ENCODE measurements around the gene PEAK1. TPM values are rescaled to one million over a fixed set of nuclear protein-coding genes. Genes with fewer than 3 reads are reported as not detected.

The PEAK1 gene
- total and polyA plus RNA-seq, 9 of the 15 experiments (the other 6 are each of a cell fraction or from before 2014, with no cell fraction given) = 0.99 to 22.4 (median 10.8) TPM

- WGBS (ENCODE audit: insufficient coverage, low coverage, missing lambda C conversion rate) = 85% methylated on average over 1 of the region's 1 CpG
- FAIRE-seq (no peak), ATAC-seq (no peak), DNase-seq (ENCODE audit: extremely low read depth in 1 of 4, low spot score in 3 of 4) (no peak)
- Histone ChIP-seq H3K4me3 (no peak overlapping the region), H3K4me1 (replicated peaks in 1 of 2; ENCODE audit: control insufficient read depth in 2 of 2, insufficient read depth in 2 of 2, low read length in 2 of 2) (no peaks in the 10 kb centered on the region), H3K9me1 (ENCODE audit: control insufficient read depth, insufficient read depth, low read length) (no peaks in the 10 kb centered on the region), H3K36me3 (ENCODE audit: control insufficient read depth, insufficient read depth, low read length) (peaks cover 8% of the 10 kb centered on the region; the same call in 1 of the 3 replicates), H4K20me1 (replicated peaks; ENCODE audit: control insufficient read depth, insufficient read depth, low read length) (no peaks in the 10 kb centered on the region), H3K79me2 (ENCODE audit: control insufficient read depth, insufficient read depth, low read length) (no peaks in the 10 kb centered on the region), H3K9ac (ENCODE audit: insufficient read depth in 1 of 2, low read depth in 2 of 2, low read length in 2 of 2) (no peak overlapping the region), H3K9me3 (replicated peaks; ENCODE audit: control insufficient read depth, insufficient read depth, low read depth, low read length) (no peaks in the 10 kb centered on the region), H3K4me2 (ENCODE audit: insufficient read depth, low read length) (no peak overlapping the region), H3K27ac (ENCODE audit: extremely low read depth, low read depth, low read length) (no peak overlapping the region), H3K27me3 (ENCODE audit: control insufficient read depth in 2 of 2, insufficient read depth in 2 of 2, low read length in 2 of 2) (no peaks in the 10 kb centered on the region), H2AFZ (ENCODE audit: low read depth, low read length) (no peak overlapping the region)
- CTCF ChIA-PET (ENCODE audit: low intra/inter-chr PET ratio) = no interaction called here
- intact Hi-C loops (cut with micrococcal nuclease) (no loop called here), in situ Hi-C loops (cut with MboI) (no loop called here)
- POLR2A ChIA-PET = no interaction called here
- no TSS peak for BruUV-seq (replicated peaks)
- TF ChIP-seq ZNF184 (CRISPR knock-in tag; IDR thresholded peaks at IDR 0.05) (no peak), E2F6 (IDR thresholded peaks at IDR 0.05; ENCODE audit: borderline replicate concordance in 1 of 2, extremely low read depth in 1 of 2, insufficient read depth in 1 of 2, insufficient read length in 1 of 2, low read depth in 1 of 2, low read length in 1 of 2, poor library complexity in 1 of 2, severe bottlenecking in 1 of 2) (no peak), DDX20 (tag; IDR thresholded peaks at IDR 0.05; ENCODE audit: low read depth) (no peak), ZNF384 (IDR thresholded peaks at IDR 0.05; ENCODE audit: low read depth, low read length) (no peak), ZNF778 (CRISPR knock-in tag; IDR thresholded peaks at IDR 0.05) (no peak), USF1 (CRISPR knock-in tag; IDR thresholded peaks at IDR 0.05) (no peak), ZBTB11 (CRISPR knock-in tag; IDR thresholded peaks at IDR 0.05) (no peak), NR4A1 (CRISPR knock-in tag; IDR thresholded peaks at IDR 0.05) (no peak), NR4A1 (tag; IDR thresholded peaks at IDR 0.05) (no peak), TCF7L2 (IDR thresholded peaks at IDR 0.05; ENCODE audit: low read depth, low read length) (no peak), JUND (IDR thresholded peaks at IDR 0.05; ENCODE audit: borderline replicate concordance, low read depth, low read length) (no peak), JUND (tag; IDR thresholded peaks at IDR 0.05; ENCODE audit: borderline replicate concordance, low read depth, low read length) (no peak), SIRT6 (IDR thresholded peaks at IDR 0.05; ENCODE audit: low read depth, low read length) (no peak), ZNF589 (CRISPR knock-in tag; IDR thresholded peaks at IDR 0.05; ENCODE audit: low read depth) (no peak), TAF7 (tag; IDR thresholded peaks at IDR 0.05) (no peak), CREBBP (IDR thresholded peaks at IDR 0.05; ENCODE audit: low read depth, low read length) (no peak)
Observed at GRCh38 chr15:77130315-77130930, 289.5 kb downstream of the PEAK1 start.

Data from K562 (cell line).